ENCODE results near the gene LRRC4C.
"Not testable (repeated sequence)": the region's sequence is repeated elsewhere in the genome, so short reads cannot be mapped to it uniquely, and the experiment has no call there.

Gene LRRC4C

DNA sequence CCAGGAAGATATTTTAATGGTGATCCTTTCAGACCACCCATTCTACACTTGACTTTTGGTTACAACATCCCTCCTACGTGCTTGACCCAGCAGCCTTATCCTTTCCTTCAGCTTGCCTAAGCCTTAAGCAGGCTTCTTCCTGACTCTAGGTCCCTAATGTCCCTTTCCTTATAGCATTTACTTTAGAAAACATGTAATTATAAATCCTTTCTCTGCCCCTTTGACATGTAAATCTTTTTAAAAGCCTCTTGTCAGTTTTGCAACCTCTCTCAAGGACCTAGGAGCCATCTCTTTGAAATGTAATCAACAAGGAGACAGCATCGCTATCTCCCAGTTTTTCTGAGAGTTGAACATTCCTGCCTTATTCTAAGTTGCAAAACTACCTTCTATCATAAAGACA is 1255.2 kb downstream of the LRRC4C start:
- no peak for DNase-seq

DNA sequence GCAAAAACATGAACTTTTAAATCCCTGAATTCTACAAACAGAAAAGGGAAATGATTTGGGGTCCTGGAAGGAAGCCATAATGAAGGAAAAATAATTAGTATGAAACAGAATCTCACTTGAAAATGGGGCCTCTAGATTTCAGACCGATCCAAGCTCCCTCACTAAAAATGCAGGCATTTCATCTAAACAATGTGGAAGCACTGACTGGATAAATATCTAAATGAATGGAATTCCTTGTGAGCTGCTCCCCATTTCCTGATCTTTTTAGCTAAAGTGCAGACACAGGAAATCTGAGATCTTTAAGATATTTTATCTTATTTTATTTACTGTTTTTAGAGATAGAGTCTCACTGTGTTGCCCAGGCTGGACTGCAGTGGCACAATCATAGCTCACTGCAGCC is 1255.8 kb downstream of the LRRC4C start:
- DNase-seq: no peak

DNA sequence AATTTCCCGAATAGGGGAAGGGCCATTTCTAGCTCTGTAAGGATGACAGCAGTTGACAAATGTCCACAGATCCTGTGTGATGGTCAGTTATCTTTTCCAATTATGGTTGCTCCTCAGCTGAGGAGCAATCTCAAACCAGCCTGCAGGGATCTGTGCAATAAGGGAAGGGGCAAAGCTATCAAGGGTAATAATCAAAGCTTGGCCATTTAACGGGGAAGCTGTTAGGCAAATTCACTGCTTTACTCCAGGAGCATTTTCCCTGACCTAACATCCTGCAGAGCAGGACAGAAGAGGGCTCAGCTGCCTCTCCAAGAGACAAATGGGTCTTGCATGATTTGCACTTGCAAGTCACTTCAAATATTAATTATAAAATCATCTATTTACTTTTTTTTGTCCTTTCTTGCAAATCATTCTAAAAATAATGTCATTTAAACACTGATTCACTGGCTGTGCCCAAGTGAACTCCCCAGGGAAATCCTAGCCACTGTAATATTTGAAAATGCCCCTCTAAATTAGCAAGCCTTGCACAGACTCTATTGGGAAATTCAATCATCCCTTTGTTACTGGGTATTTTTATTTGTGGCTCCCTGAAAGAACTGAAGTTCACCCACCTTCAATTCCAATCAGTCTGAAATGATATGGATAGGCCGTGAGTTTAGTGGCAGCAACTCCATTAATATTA is 1256.7 kb downstream of the LRRC4C start:
- DNase-seq: no peak

DNA sequence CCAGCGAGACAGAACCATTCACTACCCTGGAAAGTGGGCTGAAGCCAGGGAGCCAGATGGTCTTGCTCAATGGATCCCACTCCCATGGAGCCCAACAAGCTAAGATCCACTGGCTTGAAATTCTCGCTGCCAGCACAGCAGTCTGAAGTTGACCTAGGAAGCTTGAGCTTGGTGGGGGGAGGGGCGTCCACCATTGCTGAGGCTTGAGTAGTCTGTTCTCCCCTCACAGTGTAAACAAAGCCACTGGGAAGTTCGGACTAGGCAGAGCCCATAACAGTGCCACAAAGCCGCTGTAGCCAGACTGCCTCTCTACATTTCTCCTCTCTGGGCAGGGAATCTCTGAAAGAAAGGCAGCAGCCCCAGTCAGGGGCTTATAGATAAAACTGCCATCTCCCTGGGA is 1266.9 kb downstream of the LRRC4C start:
- DNase-seq: not testable (repeated sequence)

DNA sequence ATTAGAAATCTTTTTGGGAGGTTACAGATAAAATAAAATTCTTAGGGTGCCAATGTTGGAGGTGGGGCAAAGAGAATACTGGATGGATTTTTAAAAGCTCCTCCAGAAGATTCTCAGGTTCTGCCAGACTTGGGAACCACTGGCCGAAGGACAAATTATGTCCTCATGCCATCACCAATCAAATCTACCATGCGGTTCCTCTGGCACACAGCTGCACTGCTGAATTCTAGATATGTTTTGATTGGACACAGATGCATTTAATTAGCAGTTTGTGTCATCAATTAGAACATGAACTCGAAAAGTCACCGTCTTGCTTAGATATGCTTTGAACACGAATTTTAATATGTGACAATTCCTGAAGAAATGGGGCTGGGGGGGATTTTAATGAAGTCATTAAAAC is 1269.2 kb downstream of the LRRC4C start:
- DNase-seq: no peak

DNA sequence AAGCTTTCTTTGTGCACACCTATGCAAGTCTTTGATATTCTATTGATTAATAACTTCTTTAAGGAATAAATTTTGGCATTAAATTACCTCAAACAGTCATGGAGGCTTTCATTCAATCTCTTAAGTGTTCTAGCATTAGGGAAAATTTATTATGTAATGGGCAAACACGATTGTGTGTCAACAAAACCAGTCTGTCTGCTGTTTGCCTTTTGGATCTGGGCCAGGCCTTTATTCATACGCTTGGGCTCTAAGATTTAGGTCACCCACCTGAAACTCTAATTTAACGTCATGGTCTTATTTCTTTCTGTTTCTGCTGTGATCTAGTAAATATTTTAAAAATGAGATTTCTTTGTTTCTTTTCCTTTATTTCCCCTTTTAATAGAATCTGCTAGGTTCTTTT is 1270.6 kb downstream of the LRRC4C start:
- DNase-seq: no peak

DNA sequence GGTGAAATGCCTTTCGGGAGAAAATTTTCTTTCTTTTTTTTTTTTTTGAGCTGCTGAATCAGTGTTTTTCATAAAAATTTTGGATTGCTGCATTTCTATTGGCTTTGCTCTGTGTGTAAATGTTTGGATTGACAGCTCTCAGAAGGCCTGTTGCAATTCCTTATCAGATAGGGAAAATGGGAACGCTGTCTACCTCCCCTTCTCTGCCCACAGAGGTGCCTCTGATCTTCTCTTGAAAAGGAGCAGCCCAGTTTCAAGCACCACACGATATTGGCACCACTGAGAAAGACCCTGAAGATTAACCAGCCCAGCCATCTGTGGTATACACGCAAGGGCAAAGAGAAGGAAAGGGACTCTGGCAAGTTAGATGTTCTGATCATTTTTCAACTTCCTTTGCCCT is 1272.2 kb downstream of the LRRC4C start:
- no peak for DNase-seq

DNA sequence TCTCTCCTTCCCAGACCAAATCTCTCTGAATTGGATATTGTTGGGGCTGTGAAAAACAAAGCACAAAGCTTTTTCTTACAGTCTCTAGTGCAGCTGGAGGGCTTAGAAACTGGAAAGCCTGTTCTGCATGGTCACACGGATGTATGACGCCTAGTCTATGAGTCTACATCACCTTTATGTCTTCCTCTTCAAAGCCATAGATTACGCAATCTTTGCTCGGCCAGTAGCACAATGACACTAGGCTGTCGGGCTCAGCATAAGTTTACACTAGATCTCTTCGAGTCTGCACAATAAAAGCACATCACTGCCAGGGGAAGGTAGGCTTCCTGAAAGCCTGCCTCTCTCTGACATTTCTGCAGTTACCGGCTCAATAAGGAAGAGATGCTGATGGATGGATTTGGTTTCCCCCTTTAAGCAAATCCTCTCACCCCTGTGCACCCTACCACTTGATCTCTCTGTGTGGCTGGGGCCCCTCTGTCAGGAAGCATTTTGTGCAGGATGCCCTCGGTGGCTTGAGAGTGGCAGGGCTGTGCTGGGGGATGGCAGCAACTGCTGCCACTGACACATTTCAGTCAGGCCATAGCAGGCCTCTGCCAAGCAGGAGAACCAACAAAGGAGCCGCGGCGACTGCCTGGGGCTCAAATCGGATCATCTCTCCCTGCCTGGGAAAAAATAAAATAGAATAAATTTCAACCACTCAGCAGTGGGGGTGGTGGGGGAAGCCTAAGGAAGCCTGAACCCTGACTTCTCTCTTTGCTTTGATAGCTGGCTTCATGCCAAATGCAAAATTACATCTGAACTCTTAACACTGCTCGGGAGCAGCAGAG is 1272.8 kb downstream of the LRRC4C start:
- no peak for DNase-seq

DNA sequence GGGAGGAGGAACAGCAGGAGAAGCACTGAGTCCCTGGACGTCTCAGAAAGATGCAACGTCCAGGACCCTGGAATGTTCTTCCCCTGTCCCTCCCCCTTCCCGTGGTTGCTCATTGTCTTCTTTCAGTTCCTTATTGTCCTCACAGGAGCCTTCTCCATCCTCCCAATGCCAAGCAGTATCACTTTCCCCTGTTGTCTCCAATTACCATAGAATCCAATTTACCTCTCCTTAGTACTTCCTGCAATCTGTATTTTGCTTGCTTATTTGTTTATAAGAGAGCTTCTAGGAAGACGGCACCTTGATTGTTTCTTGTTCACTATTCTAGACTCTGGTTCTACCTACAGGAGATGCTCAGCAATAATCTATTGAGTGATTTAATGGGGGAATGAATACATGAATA is 1273.7 kb downstream of the LRRC4C start:
- no peak for DNase-seq

DNA sequence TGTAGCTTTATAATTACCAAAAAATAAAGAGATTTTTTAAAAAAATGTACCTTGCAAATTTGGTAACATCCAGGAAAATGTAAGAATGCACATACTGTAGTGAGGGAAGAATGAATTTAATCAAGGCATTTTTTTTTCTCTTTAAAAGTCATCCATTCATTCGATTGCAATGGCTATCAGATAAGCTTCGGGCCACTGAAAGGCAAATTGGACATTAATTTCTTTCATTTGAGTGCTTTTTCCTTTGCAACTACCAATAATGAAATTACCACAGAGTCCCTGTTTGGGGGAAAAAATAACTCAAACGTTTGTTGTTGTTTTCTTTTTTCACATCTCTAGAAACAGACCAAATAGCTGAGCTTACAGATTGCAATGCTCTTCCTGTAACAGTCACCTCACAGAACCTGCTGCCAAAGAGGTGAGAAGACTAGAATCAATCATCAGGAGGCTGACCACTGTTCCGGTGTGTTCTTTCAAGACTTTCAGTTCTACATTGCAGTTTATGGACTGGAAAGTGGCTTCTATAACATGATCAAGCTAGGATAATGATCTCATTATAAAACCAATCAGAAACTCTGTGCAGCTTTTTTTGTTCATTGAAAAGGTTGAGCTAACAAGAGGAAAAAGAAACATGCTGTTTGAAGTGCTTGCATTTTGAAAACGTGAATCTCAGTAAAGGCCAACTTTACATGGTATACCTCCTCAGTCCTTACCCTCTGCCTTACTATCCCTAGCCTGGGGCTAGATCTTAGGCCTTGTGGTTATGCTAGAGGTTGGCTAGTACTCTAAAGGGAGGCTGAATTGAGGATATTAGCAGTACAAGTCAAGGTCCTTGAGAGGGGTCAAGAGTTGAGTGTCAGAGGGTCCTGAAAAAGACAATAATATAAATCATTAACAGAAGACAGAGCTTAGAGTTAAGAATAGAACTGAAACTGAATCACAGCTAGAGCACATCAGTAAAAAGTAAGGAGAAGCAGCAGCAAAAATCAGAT is 1276.1 kb downstream of the LRRC4C start:
- DNase-seq: no peak

DNA sequence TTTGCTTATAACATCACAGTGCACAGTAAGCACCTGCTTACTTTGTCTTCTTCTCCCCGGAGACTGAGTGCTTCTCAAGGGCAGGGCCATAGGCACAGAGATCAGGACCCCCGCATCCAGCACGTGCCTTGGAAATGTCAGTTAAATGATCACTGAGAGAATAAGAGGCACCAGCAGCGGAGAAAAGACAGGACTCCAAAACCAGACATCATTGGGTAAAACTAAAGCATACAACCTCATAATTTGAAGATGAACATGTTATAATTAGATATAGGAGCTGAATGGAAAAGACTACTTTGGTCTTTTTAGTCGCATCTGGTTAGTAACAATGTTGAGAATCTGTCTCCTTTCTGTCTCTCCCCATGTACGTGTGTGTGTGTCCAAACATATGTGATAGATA is 1279.9 kb downstream of the LRRC4C start:
- DNase-seq: no peak

DNA sequence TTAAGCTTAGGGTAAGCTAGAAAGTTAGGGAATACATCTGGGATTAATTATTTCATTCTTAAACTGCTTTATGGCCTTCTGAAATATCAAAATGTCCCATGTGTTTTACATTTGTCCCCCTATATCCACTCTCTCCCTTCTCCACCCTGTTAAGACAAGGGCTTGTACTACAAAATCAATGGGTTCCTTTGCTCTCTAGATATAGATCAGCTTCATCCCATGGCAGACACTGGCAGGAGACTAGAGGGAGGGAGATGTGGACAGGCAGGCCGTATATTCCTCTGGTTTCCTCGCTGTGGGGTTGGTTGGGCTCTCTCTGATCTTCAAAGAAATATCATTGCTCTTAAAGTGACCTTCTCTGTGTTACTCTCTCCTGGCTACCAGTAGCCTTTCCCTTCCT is 1281.0 kb downstream of the LRRC4C start:
- no peak for DNase-seq

DNA sequence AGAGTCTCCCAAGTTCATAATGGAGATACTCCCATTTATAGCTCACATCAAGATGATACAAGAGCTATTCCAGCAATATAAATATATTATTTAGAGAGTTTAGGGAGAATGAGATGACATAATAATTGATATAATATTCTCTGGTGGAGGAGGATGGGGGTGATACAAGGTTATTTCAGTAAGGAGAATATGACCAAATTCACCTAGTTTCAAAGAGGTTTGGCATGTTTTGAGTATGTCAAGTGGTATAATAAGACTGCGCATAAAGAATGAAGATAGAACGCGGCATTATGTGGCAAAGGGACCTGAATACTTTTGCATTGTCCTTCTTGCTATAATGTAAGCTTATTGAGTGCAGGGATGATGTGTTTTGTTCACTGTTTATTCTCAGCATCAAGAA is 1283.5 kb downstream of the LRRC4C start:
- DNase-seq: no peak

DNA sequence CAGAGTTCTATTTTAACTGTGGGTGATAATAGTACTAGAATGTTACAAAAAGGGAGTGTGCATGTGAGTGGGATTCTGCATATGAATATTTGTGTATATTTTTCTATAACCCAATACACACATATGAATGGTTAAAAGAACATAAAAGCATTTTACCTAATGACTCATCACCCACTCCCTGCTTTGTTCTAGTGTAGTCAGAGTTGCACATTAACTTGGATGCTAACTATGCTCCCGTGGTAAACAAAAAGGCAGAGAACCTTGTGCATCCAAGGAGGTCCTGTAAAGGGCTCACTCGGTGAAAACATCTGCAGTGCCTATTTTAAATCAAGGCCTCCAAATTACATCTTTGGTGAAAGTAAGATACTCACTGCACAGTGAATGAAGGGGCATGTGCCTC is 1289.4 kb downstream of the LRRC4C start:
- no peak for DNase-seq

DNA sequence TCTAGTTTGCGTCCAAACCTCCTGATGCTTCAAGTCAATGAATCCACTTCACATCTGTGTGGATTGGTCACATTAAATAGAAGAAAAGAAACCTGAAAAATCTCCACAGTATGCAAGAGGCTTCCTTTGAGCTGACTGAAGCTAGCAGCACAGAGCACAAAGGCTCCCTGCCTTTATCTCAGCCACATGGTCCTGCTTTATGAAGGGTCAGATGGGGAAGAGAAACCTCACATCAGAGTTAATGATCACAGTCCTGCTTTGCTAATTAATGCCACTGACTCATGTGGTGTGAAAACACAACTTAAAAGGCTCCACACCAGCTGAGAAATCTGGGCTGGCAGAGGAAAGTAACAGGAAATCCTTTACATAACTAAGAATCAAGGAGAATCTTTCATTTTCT is 1291.0 kb downstream of the LRRC4C start:
- DNase-seq: no peak

DNA sequence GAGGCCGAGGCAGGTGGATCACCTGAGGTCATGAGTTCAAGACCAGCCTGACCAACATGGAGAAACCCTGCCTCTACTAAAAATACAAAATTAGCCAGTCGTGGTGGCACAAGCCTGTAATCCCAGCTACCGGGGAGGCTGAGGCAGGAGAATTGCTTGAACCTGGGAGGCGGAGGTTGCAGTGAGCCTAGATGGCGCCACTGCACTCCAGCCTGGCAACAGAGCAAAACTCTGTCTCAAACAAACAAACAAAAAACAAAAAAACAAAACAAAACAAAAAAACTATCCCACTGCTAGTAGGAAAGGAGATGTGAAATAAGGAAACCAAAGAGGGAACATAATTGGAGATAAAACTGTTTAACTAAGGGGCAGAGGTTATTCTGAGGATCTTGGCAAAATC is 1291.6 kb downstream of the LRRC4C start:
- DNase-seq: not testable (repeated sequence)

DNA sequence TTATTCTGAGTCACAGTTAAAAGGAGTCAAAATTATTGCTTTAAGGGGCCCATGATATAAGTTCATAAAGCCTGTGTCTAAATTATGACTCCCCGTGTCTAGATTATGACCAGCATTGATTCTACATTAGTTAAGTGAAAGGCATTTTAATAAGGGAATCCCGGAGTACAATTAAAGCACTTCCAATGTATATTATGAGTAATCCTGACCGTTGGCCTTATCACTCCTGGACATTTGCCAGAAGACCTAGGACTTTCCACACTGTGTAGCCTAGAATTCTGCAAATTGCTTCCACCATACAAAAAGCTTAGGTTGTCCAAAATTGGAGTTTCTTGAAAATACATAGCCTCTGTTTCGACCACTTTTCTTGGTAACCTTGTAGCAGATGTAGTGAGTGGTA is 1292.6 kb downstream of the LRRC4C start:
- DNase-seq: no peak

DNA sequence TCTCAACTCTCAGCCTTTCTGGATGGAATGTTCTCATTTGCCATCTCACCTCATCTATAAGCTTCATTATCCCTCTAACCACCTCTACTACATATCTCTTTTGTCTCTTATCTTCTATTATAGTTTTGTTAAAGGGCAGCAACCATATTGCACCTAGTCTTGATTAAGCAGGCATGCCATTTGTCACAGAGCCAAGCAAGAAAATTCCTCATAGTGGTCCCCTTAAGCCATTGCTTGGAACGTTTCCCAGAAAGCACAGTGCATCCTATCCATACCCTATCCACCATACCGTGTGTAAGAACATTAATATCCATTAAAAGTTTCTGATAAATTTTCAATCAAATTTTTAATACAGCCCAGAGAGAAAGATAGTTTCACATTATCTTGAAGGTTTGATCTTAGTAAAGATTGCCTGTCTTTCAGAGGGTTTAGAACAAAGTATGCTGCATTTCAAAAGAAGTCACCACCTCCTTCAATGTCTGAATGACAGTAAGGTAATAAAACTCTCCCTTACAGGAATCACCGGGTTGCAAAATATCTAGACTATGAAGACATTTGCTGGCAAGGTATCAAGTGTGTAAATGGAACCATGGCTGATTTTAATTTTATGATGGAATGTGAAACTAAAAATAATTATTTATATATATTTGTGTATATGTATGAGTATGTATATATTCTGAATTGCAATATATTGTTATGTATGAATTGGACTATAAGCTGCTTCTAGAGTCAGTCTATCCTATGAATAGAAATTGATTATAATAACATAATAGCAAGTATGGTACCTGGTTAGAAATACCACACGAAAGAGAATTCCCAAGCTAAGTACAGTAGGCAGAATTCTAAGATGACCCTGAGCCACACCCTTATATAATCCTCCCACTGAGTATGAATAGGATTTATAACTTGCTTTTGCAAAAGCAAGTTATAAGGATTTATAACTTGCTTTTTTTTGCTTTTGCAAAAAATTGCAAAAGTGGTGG is 1296.3 kb downstream of the LRRC4C start:
- DNase-seq: no peak

DNA sequence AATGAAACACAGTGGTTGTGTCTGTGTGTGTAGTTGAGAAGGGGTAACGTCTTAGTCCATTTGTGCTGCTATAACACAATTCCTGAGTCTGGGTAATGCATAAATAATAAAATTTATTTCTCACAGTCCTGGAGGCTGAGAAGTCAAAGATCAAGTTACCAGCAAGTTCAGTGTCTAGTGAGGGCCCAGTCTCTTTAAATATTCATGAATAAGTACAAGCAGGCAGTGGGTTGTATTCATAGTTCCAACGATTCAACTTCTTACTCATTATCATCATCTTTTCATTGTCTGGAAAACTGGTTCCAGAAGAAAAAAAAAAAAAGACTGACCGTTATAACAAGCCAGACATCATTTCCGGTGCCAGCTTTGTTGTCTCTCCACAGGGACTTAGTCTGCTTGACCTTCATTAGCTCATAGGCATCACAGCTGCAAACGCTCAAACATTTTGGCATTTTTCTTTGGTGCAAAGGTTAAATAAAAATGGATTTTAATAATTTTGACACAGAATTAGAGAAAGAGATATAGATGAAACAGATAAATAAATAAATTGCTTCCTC is 1297.5 kb downstream of the LRRC4C start:
- DNase-seq: no peak

DNA sequence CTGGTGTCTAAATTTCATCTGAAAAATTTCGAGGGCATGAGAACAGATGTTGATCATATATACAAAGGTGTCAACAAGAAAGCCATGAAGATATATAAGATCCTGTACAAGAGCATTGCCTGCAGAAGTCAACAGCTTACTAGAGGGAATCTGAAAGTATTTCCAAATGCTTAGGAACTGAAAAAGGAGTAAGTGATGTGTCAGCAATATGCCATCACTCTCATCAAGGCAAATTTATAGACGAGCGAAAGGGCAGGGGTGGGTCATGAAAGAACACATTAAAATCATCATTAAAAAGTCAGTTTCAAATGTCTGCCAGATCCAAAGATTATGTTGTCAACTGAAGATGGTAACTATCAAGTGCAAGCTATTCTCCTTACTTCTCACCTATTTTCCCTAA is 1299.0 kb downstream of the LRRC4C start:
- DNase-seq: no peak

DNA sequence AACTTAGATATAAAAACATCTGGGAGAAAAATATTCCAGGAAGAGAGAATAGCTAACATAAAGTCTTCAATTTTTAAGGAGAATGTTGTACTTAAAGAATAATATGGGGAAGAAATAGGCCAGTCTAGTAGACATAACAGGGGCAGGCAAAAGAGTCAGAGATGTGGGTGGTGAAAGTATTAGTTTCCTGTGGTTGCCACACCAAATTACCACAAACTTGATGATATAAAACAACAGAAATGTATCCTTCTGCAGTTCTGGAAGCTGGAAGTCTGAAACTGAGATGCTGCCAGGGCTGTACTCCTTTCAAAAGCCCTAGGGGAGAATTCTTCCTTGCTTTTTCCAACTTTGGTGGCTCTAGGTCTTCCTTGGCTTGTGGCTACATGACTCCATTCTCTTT is 1309.7 kb downstream of the LRRC4C start:
- DNase-seq: no peak

DNA sequence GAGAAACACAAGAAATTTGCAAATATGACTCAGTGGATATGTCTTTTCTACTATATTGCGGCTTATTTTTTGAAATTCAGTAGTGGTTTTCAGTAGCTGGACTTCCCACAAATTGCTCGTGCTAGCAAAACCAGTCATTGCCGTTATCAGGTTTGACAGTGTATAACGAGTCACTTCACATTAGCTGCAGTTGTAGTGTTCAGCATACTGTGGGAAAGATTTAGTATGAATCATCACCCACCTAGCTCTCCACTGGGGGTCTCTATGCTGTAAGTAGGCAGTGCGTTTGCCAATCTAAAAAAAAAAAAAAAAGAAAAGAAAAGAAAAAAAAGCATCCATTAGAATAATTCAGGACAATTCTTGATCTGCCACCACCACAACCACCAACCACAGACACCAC is 1318.9 kb downstream of the LRRC4C start:
- DNase-seq: no peak
